Loucy (cell line): ENCODE results near the gene EIF4H.
A peak's percentile ranks its signal among the peaks of the same experiment; 100 is the strongest.

Experiments
- H2AFZ ChIP-seq: fragments of 200-600 bp; sonication (generic); 2 replicates; pipeline ENCODE4 v1.6.0; 2016; ENCODE audit warnings: antibody characterized with exemption, mild to moderate bottlenecking, low read length, moderate library complexity
- H3F3A ChIP-seq: fragments of 200-600 bp; 2 replicates; pipeline ENCODE4 v1.6.0; 2016; ENCODE audit warnings: antibody characterized with exemption, low read depth, mild to moderate bottlenecking
- H3K27me3 ChIP-seq: fragments of 200-600 bp; sonication (generic); 2 replicates; pipeline ENCODE4 v1.6.1; 2014; ENCODE audit warnings: low read length, mild to moderate bottlenecking; ENCODE audit not compliant: insufficient read depth, poor library complexity, severe bottlenecking
- H3K36me3 ChIP-seq: fragments of 200-600 bp; sonication (generic); 2 replicates; pipeline ENCODE4 v1.6.1; 2016; ENCODE audit warnings: low read length; ENCODE audit not compliant: insufficient read depth
- H3K4me1 ChIP-seq: fragments of 200-600 bp; sonication (generic); 2 replicates; pipeline ENCODE4 v1.5.1; 2014; ENCODE audit warnings: low read length, mild to moderate bottlenecking; ENCODE audit not compliant: insufficient read depth, poor library complexity, severe bottlenecking
- H3K4me2 ChIP-seq: fragments of 200-600 bp; sonication (generic); 2 replicates; pipeline ENCODE4 v1.6.0; 2014; ENCODE audit warnings: antibody characterized with exemption, low read length, low read depth, mild to moderate bottlenecking; ENCODE audit not compliant: poor library complexity, severe bottlenecking
- H3K4me3 ChIP-seq: fragments of 200-600 bp; sonication (generic); 2 replicates; pipeline ENCODE4 v1.5.1; 2014; ENCODE audit warnings: low read length, mild to moderate bottlenecking, mixed read lengths; ENCODE audit not compliant: poor library complexity, severe bottlenecking
- H3K79me2 ChIP-seq: fragments of 200-600 bp; sonication (generic); 2 replicates; pipeline ENCODE4 v1.6.1; 2014; ENCODE audit warnings: low read length; ENCODE audit not compliant: insufficient read depth
- H3K9ac ChIP-seq: fragments of 200-600 bp; sonication (generic); 2 replicates; pipeline ENCODE4 v1.6.0; 2014; ENCODE audit warnings: mild to moderate bottlenecking, low read depth, low read length, moderate library complexity; ENCODE audit not compliant: poor library complexity, severe bottlenecking
- H3K9me2 ChIP-seq: fragments of 200-600 bp; sonication (generic); replicated peaks from 2 replicates; pipeline ENCODE4 v1.6.1; 2016; ENCODE audit warnings: low read depth, low read length, mixed read lengths
- H3K9me3 ChIP-seq: fragments of 200-600 bp; sonication (generic); 2 replicates; pipeline ENCODE4 v1.6.1; 2014; ENCODE audit warnings: mild to moderate bottlenecking, antibody characterized with exemption, low read length, low read depth; ENCODE audit not compliant: insufficient read depth
- H4K20me1 ChIP-seq: fragments of 200-600 bp; sonication (generic); 2 replicates; pipeline ENCODE4 v1.6.0; 2014; ENCODE audit warnings: antibody characterized with exemption, low read length, mild to moderate bottlenecking; ENCODE audit not compliant: insufficient read depth, poor library complexity, severe bottlenecking
- CTCF ChIP-seq: fragments of 200-600 bp; sonication (generic); conservative IDR thresholded peaks from 2 replicates; pipeline ENCODE4 v1.5.1; 2014; ENCODE audit warnings: mild to moderate bottlenecking, antibody characterized with exemption, low read length
- EZH2phosphoT487 ChIP-seq: fragments of 200-600 bp; IDR thresholded peaks from 2 replicates; pipeline ENCODE4 v1.6.1; 2018; ENCODE audit warnings: antibody characterized with exemption, mild to moderate bottlenecking, moderate library complexity, borderline replicate concordance

The EIF4H gene

GRCh38 chr7:74180866-74181265, 6.7 kb downstream of the EIF4H start:
- peak overlapping the region; percentile 96 for H3K4me2 ChIP-seq
- no peak overlapping the region for H2AFZ ChIP-seq
- H3K4me3 ChIP-seq = peak overlapping the region; percentile 14
- H3K9ac ChIP-seq = no peak overlapping the region
- peaks cover 99% of the 10 kb centered on the region for H4K20me1 ChIP-seq
- H3K27me3 ChIP-seq = no peaks in the 10 kb centered on the region
- peaks cover 53% of the 10 kb centered on the region; the same call in 1 of the 2 replicates for H3K36me3 ChIP-seq
- H3K9me2 ChIP-seq = no peaks in the 10 kb centered on the region
- peaks cover 100% of the 10 kb centered on the region for H3K79me2 ChIP-seq
- peaks cover 61% of the 10 kb centered on the region for H3K4me1 ChIP-seq
- peaks cover 6% of the 10 kb centered on the region; the same call in 1 of the 2 replicates for H3F3A ChIP-seq
- TF ChIP-seq EZH2phosphoT487 (no peak), CTCF (no peak)
- no peaks in the 10 kb centered on the region for H3K9me3 ChIP-seq

- no peaks in the 10 kb centered on the region for H3K27me3 ChIP-seq
- H4K20me1 ChIP-seq = peaks cover 99% of the 10 kb centered on the region
- H3K4me1 ChIP-seq = peaks cover 52% of the 10 kb centered on the region
- H3K79me2 ChIP-seq = peaks cover 100% of the 10 kb centered on the region
- no peaks in the 10 kb centered on the region for H3K9me2 ChIP-seq
- peak overlapping the region; percentile 47 for H3K4me2 ChIP-seq
- no peaks in the 10 kb centered on the region for H3K9me3 ChIP-seq
- TF ChIP-seq CTCF (no peak), EZH2phosphoT487 (no peak)
- no peak overlapping the region for H3K9ac ChIP-seq
- H3K4me3 ChIP-seq = no peak overlapping the region
- H2AFZ ChIP-seq = no peak overlapping the region
- H3F3A ChIP-seq = peaks cover 6% of the 10 kb centered on the region; the same call in 1 of the 2 replicates
- peaks cover 60% of the 10 kb centered on the region; the same call in 1 of the 2 replicates for H3K36me3 ChIP-seq
Measured at GRCh38 chr7:74181821-74182220, 7.7 kb downstream of the EIF4H start.

DNA sequence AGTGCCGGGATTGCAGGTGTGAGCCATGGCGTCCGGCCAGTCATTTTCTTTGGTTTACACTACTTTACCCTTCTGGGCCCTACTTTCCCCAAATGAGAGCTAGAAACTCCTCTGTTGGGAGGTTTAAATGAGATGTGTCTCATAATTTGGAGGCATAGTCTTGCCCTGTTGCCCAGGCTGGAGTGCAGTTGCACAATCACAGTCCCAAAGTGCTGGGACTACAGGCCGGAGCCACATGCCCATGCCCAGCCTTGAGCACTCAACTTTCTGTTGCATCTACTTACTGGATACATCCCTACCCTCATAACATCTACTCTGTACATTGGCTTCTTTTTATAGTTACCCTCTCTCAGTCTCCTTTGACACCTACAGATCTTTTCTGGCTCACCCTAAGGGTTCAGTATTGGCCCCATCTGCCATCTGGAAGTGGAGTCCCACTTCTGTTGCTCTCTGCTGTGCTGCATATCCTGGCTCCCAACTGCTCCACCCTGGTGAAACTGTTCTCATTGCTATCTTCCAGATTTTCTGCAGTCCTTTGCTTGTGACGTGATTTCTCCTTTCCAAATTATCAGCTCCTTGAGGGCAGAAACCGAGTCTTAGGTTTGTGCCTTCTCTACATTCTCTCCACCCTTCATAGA, 8.4 kb downstream of the EIF4H start:
- H3K27me3 ChIP-seq = no peaks in the 10 kb centered on the region
- H3K9ac ChIP-seq = no peak overlapping the region
- H3K9me2 ChIP-seq = no peaks in the 10 kb centered on the region
- no peak overlapping the region for H3K4me3 ChIP-seq
- H2AFZ ChIP-seq = no peak overlapping the region
- no peaks in the 10 kb centered on the region for H3K9me3 ChIP-seq
- peaks cover 67% of the 10 kb centered on the region; the same call in 1 of the 2 replicates for H3K36me3 ChIP-seq
- peaks cover 6% of the 10 kb centered on the region; the same call in 1 of the 2 replicates for H3F3A ChIP-seq
- peak overlapping the region; percentile 47 for H3K4me2 ChIP-seq
- TF ChIP-seq CTCF (no peak), EZH2phosphoT487 (no peak)
- peaks cover 45% of the 10 kb centered on the region for H3K4me1 ChIP-seq
- peaks cover 99% of the 10 kb centered on the region for H4K20me1 ChIP-seq
- H3K79me2 ChIP-seq = peaks cover 100% of the 10 kb centered on the region
